Colon (tissue), 2 donors: ENCODE results near the gene TSPAN18.
"Not testable (repeated sequence)": the region's sequence is repeated elsewhere in the genome, so short reads cannot be mapped to it uniquely, and the experiment has no call there.

Source experiments
- FAIRE-seq: peaks from 2 replicates; lab custom pipeline; 2012; peaks lifted over from hg19 to GRCh38; lab: Jason Lieb, UNC
- donor health status: control.
- donor health status: control.

TSPAN18 gene

GRCh38 chr11:44868455-44869421, 142.0 kb downstream of the TSPAN18 start:
- FAIRE-seq, result no peak

GRCh38 chr11:44870181-44870580, 143.4 kb downstream of the TSPAN18 start:
- no peak for FAIRE-seq

- FAIRE-seq, result no peak
Measured at GRCh38 chr11:44870615-44871176, 143.9 kb downstream of the TSPAN18 start.

- not testable (repeated sequence) for FAIRE-seq
Measured at GRCh38 chr11:44871682-44872081, 144.9 kb downstream of the TSPAN18 start.

- no peak for FAIRE-seq
Measured at GRCh38 chr11:44872556-44872955, 145.8 kb downstream of the TSPAN18 start.

- no peak for FAIRE-seq
Measured at GRCh38 chr11:44873537-44873936, 146.8 kb downstream of the TSPAN18 start.

GRCh38 chr11:44874284-44874683, 147.5 kb downstream of the TSPAN18 start:
- no peak for FAIRE-seq

GRCh38 chr11:44875037-44875436, 148.3 kb downstream of the TSPAN18 start:
- FAIRE-seq, result no peak

- no peak for FAIRE-seq
Measured at GRCh38 chr11:44876194-44876723, 149.5 kb downstream of the TSPAN18 start.

GRCh38 chr11:44876906-44877305, 150.1 kb downstream of the TSPAN18 start:
- no peak for FAIRE-seq

- no peak for FAIRE-seq
Measured at GRCh38 chr11:44877571-44878497, 151.1 kb downstream of the TSPAN18 start.

GRCh38 chr11:44878711-44879110, 151.9 kb downstream of the TSPAN18 start:
- no peak for FAIRE-seq

GRCh38 chr11:44879432-44879831, 152.7 kb downstream of the TSPAN18 start:
- FAIRE-seq, result no peak

GRCh38 chr11:44880511-44880910, 153.7 kb downstream of the TSPAN18 start:
- FAIRE-seq, result no peak

GRCh38 chr11:44880953-44881352, 154.2 kb downstream of the TSPAN18 start:
- no peak for FAIRE-seq

- FAIRE-seq, result no peak
Measured at GRCh38 chr11:44883277-44883676, 156.5 kb downstream of the TSPAN18 start.

GRCh38 chr11:44884056-44884455, 157.3 kb downstream of the TSPAN18 start:
- FAIRE-seq, result no peak

GRCh38 chr11:44885065-44885810, 158.5 kb downstream of the TSPAN18 start:
- no peak for FAIRE-seq

GRCh38 chr11:44885919-44886789, 159.4 kb downstream of the TSPAN18 start:
- FAIRE-seq, result no peak

- FAIRE-seq, result no peak
Measured at GRCh38 chr11:44886790-44887140, 160.0 kb downstream of the TSPAN18 start.
